ENCODE data around the gene AP3D1. TPM values are rescaled to one million over a fixed set of nuclear protein-coding genes. Genes with fewer than 3 reads are reported as not detected.
A peak's percentile ranks its signal among the peaks of the same experiment; 100 is the strongest.

Gene AP3D1
- total and polyA plus RNA-seq, 11 donors, result 63.1 to 124 (median 103) TPM

GRCh38 chr19:2115324-2115723 is 36.0 kb downstream of the AP3D1 start:
- intact Hi-C loops (cut with DNase I), result no loop called here
- peaks cover 0 to 8% (median 0%) of the 10 kb centered on the region in 12 donors for H3K4me1 ChIP-seq
- H3K36me3 ChIP-seq, result peaks cover 0 to 100% (median 100%) of the 10 kb centered on the region in 9 donors
- ATAC-seq, result no peak
- no peaks in the 10 kb centered on the region for H3K27me3 ChIP-seq
- WGBS, 4 donors, result 93 to 96% (median 94%) methylated on average over 20 to 25 of the region's 25 CpGs
- no peak for DNase-seq
- H3K27ac ChIP-seq, result no peak overlapping the region
- TF ChIP-seq CTCF (IDR thresholded peaks at IDR 0.05) (no peak), POLR2A (IDR thresholded peaks at IDR 0.05) (no peak)
- no peak overlapping the region for H3K4me3 ChIP-seq
- no peaks in the 10 kb centered on the region for H3K9me3 ChIP-seq

DNA sequence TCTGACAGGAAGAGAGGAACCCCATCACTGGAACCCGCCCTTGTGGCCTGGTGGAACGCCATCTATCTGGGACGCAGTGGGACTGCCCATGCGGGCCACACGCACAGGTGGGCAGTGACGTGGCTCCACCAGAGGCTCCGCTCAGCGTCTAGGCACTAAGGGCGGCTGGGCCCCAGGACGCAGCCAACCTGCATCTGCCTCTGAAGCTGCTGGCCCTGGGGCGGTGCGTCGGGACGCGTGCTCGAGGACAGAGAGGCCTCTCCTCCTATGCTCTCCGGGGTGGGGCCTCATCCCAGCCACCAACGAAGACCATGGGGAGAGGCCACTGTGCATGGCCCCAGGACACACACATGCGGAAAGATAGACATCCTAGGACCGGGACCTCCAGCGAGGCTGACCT is 36.5 kb downstream of the AP3D1 start:
- ATAC-seq (no peak), DNase-seq (no peak)
- 93 to 95% (median 94%) methylated on average over 15 to 21 of the region's 21 CpGs for WGBS, 4 donors
- Histone ChIP-seq H3K4me1 (peaks cover 0 to 8% (median 0%) of the 10 kb centered on the region in 12 donors), H3K36me3 (peaks cover 1 to 100% (median 100%) of the 10 kb centered on the region in 9 donors), H3K9me3 (no peaks in the 10 kb centered on the region), H3K27me3 (no peaks in the 10 kb centered on the region), H3K27ac (no peak overlapping the region), H3K4me3 (no peak overlapping the region)
- intact Hi-C loops (cut with DNase I), result no loop called here
- TF ChIP-seq CTCF (IDR thresholded peaks at IDR 0.05) (no peak), POLR2A (IDR thresholded peaks at IDR 0.05) (no peak)

- intact Hi-C loops (cut with DNase I), result no loop called here
- 90 to 93% (median 91%) methylated on average over 8 to 9 of the region's 9 CpGs for WGBS, 4 donors
- no peak for DNase-seq
- no peak for ATAC-seq
- Histone ChIP-seq H3K27me3 (no peaks in the 10 kb centered on the region), H3K27ac (peak overlapping the region in 1 of 12 donors; percentile 38), H3K4me3 (no peak overlapping the region), H3K4me1 (peaks cover 0 to 8% (median 0%) of the 10 kb centered on the region in 12 donors), H3K9me3 (no peaks in the 10 kb centered on the region), H3K36me3 (peaks cover 3 to 100% (median 100%) of the 10 kb centered on the region in 9 donors)
- TF ChIP-seq CTCF (IDR thresholded peaks at IDR 0.05) (no peak), POLR2A (IDR thresholded peaks at IDR 0.05) (no peak)
These were observed 37.1 kb downstream of the AP3D1 start for GRCh38 chr19:2114218-2114617.

DNA sequence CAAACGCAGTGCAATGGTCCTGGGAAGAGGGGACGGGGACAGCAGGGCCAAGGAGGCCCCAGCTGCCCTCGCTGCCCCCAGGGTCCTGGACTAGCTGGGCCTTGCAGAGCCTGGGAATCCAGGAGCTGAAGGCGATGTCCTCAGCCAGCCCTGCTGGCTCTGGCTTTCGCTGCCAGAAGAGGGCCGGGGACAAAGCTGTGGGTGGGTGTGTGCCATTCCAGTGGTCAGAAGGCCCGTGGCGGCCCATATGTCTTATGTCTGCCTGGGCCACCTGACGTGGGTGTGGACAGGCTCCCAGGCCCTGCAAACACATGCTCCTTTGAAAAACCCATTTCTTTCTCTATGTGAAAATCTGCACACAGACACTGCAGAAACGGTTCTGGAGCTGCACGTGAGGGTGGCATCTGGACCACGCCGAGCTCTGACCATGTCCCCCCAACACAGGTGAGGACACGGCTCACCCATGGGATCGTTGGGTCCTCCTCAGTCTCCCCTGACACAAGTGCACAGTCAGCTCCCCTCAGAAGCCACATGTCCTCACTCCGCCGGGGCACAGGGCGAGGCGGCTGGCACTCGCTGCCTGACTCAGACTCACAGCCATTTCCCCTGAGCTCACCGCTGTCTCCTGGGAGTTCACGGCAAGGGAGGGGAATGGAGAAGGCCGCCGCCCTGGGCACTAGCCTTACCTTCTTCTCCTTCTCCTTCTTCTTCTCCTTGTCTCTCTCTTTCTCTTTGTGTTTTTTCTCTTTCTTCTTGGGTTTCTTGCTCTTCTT is 37.7 kb downstream of the AP3D1 start:
- DNase-seq (no peak), ATAC-seq (no peak)
- peaks cover 3 to 100% (median 100%) of the 10 kb centered on the region in 9 donors for H3K36me3 ChIP-seq
- peaks cover 0 to 8% (median 0%) of the 10 kb centered on the region in 12 donors for H3K4me1 ChIP-seq
- WGBS, 4 donors, result 85 to 92% (median 89%) methylated on average over 15 to 24 of the region's 24 CpGs
- TF ChIP-seq CTCF (IDR thresholded peaks at IDR 0.05) (no peak), POLR2A (IDR thresholded peaks at IDR 0.05) (no peak)
- H3K4me3 ChIP-seq, result no peak overlapping the region
- H3K27me3 ChIP-seq, result no peaks in the 10 kb centered on the region
- intact Hi-C loops (cut with DNase I), result no loop called here
- H3K27ac ChIP-seq, result peak overlapping the region in 1 of 12 donors; percentile 38
- no peaks in the 10 kb centered on the region for H3K9me3 ChIP-seq
